ENCODE data around the gene STPG1. TPM values are rescaled to one million over a fixed set of nuclear protein-coding genes. Genes with fewer than 3 reads are reported as not detected.
A peak's percentile ranks its signal among the peaks of the same experiment; 100 is the strongest.

Gene STPG1
- total and polyA plus RNA-seq, 9 of the 15 experiments (the other 6 are each of a cell fraction or from before 2014, with no cell fraction given) = 5.0 to 11.9 (median 8.3) TPM

DNA sequence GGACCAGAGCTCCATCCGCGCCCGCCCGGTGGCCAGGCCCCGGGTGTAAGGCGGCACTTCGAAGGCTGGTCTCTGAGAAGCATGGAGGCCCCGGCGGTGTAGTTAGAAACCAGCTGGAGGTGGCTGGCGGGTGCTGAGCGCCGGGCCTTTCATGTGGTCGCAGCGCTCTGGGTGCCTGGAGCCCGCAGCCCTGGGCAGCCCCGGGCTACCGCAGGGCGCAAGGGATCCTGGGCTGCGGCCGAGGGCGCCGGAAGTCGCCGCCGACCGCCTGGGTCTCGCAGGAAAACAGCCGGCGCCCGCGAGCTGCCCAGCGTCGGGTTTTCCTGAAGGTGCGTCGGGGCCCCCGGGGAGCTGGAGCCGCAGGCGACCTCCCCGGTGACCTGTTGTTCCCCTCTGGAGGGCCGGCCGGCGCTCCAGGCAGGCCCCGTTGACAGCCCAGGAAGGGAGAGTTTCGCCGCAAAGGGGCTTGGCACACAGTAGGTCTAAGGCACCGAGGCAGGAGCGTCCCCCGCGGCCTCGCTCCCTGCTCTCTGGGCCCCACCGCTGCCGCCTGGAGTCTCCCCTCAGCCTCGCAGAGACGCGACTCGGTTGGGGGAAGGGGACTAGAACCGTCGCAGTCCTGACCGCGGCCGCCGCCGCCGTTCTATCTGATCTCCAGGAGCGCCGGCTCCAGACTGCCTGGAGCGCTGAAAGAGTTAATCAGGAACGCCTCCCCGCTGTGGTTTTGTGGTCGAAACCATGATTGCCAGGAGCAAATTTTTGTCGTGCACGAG is 91.7 kb downstream of the STPG1 start (continued):
- TF ChIP-seq CTCF (IDR thresholded peaks at IDR 0.05 in 2 of 3, conservative IDR thresholded peaks at IDR 0.05 in 1 of 3; ENCODE audit: insufficient read depth in 2 of 3, low read depth in 1 of 3, low read length in 3 of 3) (no peak), NELFE (IDR thresholded peaks at IDR 0.05; ENCODE audit: insufficient read depth, insufficient read length) (no peak), TEAD1 (CRISPR knock-in tag; IDR thresholded peaks at IDR 0.05) (peak; percentile 59 to 81; a peak in 2 of 4 replicates), MCM5 (IDR thresholded peaks at IDR 0.05; ENCODE audit: low read depth) (no peak), UBTF (IDR thresholded peaks at IDR 0.05; ENCODE audit: borderline replicate concordance in 1 of 2, low read depth in 2 of 2, low read length in 2 of 2) (peak in 1 of 2 experiments; percentile 35; a peak in 1 of 4 replicates), GTF2E2 (tag; IDR thresholded peaks at IDR 0.05) (no peak), THRA (IDR thresholded peaks at IDR 0.05) (no peak), CC2D1A (IDR thresholded peaks at IDR 0.05) (no peak), SMAD4 (CRISPR knock-in tag; conservative IDR thresholded peaks at IDR 0.05) (peak; percentile 99), FOXA1 (IDR thresholded peaks at IDR 0.05; ENCODE audit: borderline replicate concordance) (no peak), POLR2G (IDR thresholded peaks at IDR 0.05; ENCODE audit: low read depth, low read length) (peak; percentile 68), HOXB6 (CRISPR knock-in tag; IDR thresholded peaks at IDR 0.05; ENCODE audit: borderline replicate concordance) (no peak), TAF15 (IDR thresholded peaks at IDR 0.05; ENCODE audit: low read depth, low read length) (no peak), PHB (CRISPR knock-in tag; IDR thresholded peaks at IDR 0.05) (no peak), RB1 (IDR thresholded peaks at IDR 0.05; ENCODE audit: low read depth) (peak; percentile 17; the same call in 1 of the 2 replicates), ZNF644 (tag; IDR thresholded peaks at IDR 0.05; ENCODE audit: low read depth) (no peak)
- TF ChIP-seq, protein P1, sequence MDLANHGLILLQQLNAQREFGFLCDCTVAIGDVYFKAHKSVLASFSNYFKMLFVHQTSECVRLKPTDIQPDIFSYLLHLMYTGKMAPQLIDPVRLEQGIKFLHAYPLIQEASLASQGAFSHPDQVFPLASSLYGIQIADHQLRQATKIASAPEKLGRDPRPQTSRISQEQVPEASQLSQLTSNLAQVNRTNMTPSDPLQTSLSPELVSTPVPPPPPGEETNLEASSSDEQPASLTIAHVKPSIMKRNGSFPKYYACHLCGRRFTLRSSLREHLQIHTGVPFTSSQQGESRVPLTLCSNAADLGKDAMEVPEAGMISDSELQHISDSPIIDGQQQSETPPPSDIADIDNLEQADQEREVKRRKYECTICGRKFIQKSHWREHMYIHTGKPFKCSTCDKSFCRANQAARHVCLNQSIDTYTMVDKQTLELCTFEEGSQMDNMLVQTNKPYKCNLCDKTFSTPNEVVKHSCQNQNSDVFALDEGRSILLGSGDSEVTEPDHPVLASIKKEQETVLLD (IDR thresholded peaks at IDR 0.05) = no peak
- TF ChIP-seq, protein P2, sequence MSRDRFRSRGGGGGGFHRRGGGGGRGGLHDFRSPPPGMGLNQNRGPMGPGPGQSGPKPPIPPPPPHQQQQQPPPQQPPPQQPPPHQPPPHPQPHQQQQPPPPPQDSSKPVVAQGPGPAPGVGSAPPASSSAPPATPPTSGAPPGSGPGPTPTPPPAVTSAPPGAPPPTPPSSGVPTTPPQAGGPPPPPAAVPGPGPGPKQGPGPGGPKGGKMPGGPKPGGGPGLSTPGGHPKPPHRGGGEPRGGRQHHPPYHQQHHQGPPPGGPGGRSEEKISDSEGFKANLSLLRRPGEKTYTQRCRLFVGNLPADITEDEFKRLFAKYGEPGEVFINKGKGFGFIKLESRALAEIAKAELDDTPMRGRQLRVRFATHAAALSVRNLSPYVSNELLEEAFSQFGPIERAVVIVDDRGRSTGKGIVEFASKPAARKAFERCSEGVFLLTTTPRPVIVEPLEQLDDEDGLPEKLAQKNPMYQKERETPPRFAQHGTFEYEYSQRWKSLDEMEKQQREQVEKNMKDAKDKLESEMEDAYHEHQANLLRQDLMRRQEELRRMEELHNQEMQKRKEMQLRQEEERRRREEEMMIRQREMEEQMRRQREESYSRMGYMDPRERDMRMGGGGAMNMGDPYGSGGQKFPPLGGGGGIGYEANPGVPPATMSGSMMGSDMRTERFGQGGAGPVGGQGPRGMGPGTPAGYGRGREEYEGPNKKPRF (IDR thresholded peaks at IDR 0.05; ENCODE audit: low read depth, low read length) = no peak
